ENCODE results near the gene EXOSC2. TPM values are rescaled to one million over a fixed set of nuclear protein-coding genes. Genes with fewer than 3 reads are reported as not detected.

EXOSC2 gene
- total RNA-seq, 1 donor from 2014 or later: 75.5 TPM

GRCh38 chr9:130743656-130744055 is 50.1 kb downstream of the EXOSC2 start:
- Histone ChIP-seq H3K4me3 (no peak overlapping the region), H3K4me2 (no peak overlapping the region), H3K4me1 (no peaks in the 10 kb centered on the region), H3K27me3 (no peaks in the 10 kb centered on the region), H3K27ac (no peak overlapping the region), H3K9ac (no peak overlapping the region), H2AFZ (replicated peaks) (no peak overlapping the region), H3K79me2 (ENCODE audit: low read depth) (peaks cover 42% of the 10 kb centered on the region), H3K9me3 (ENCODE audit: low read depth) (no peaks in the 10 kb centered on the region), H3K36me3 (no peaks in the 10 kb centered on the region), H3F3A (ENCODE audit: low read depth) (peaks cover 8% of the 10 kb centered on the region), H4K20me1 (ENCODE audit: low read depth) (peaks cover 21% of the 10 kb centered on the region)
- no peak for DNase-seq (ENCODE audit: low spot score)
- peaks cover 4% of the 10 kb centered on the region for H3K9me3 Mint-ChIP-seq
- TF ChIP-seq EZH2 (IDR thresholded peaks at IDR 0.05) (no peak), EZH2phosphoT487 (IDR thresholded peaks at IDR 0.05) (no peak), CTCF (IDR thresholded peaks at IDR 0.05) (no peak)
- peaks cover 21% of the 10 kb centered on the region for H3K4me1 Mint-ChIP-seq
- H3K27me3 Mint-ChIP-seq (ENCODE audit: insufficient read depth, low read depth): peaks cover 2% of the 10 kb centered on the region
- peak overlapping the region; percentile 54 for H3K27ac Mint-ChIP-seq
- H3K4me3 Mint-ChIP-seq: no peak overlapping the region
- peaks cover 11% of the 10 kb centered on the region for H3K36me3 Mint-ChIP-seq

GRCh38 chr9:130745210-130745800 is 51.7 kb downstream of the EXOSC2 start:
- H3K36me3 Mint-ChIP-seq: peaks cover 10% of the 10 kb centered on the region
- no peak overlapping the region for H3K9ac ChIP-seq
- H3K9me3 Mint-ChIP-seq: peaks cover 4% of the 10 kb centered on the region
- no peak overlapping the region for H2AFZ ChIP-seq (replicated peaks)
- no peaks in the 10 kb centered on the region for H3K4me1 ChIP-seq
- H3K36me3 ChIP-seq: no peaks in the 10 kb centered on the region
- no peaks in the 10 kb centered on the region for H3K9me3 ChIP-seq (ENCODE audit: low read depth)
- peak overlapping the region; percentile 40 for H3K27ac Mint-ChIP-seq
- H3K27ac ChIP-seq: no peak overlapping the region
- peaks cover 2% of the 10 kb centered on the region for H3K27me3 Mint-ChIP-seq (ENCODE audit: insufficient read depth, low read depth)
- H3K79me2 ChIP-seq (ENCODE audit: low read depth): peaks cover 45% of the 10 kb centered on the region
- no peak overlapping the region for H3K4me3 ChIP-seq
- H3K4me3 Mint-ChIP-seq: no peak overlapping the region
- DNase-seq (ENCODE audit: low spot score): no peak
- TF ChIP-seq CTCF (IDR thresholded peaks at IDR 0.05) (no peak), EZH2 (IDR thresholded peaks at IDR 0.05) (no peak), EZH2phosphoT487 (IDR thresholded peaks at IDR 0.05) (no peak)
- H4K20me1 ChIP-seq (ENCODE audit: low read depth): peaks cover 21% of the 10 kb centered on the region
- H3F3A ChIP-seq (ENCODE audit: low read depth): peaks cover 8% of the 10 kb centered on the region
- H3K27me3 ChIP-seq: no peaks in the 10 kb centered on the region
- H3K4me2 ChIP-seq: no peak overlapping the region
- H3K4me1 Mint-ChIP-seq: peaks cover 21% of the 10 kb centered on the region

GRCh38 chr9:130745829-130746228 is 52.2 kb downstream of the EXOSC2 start:
- Histone ChIP-seq H3K36me3 (no peaks in the 10 kb centered on the region), H3K27me3 (no peaks in the 10 kb centered on the region), H3K27ac (no peak overlapping the region), H3K79me2 (ENCODE audit: low read depth) (peaks cover 45% of the 10 kb centered on the region), H3K4me1 (no peaks in the 10 kb centered on the region), H2AFZ (replicated peaks) (no peak overlapping the region), H3K4me2 (no peak overlapping the region), H3K9ac (no peak overlapping the region), H4K20me1 (ENCODE audit: low read depth) (peaks cover 21% of the 10 kb centered on the region), H3K9me3 (ENCODE audit: low read depth) (no peaks in the 10 kb centered on the region), H3K4me3 (no peak overlapping the region), H3F3A (ENCODE audit: low read depth) (peaks cover 8% of the 10 kb centered on the region)
- peaks cover 2% of the 10 kb centered on the region for H3K27me3 Mint-ChIP-seq (ENCODE audit: insufficient read depth, low read depth)
- H3K36me3 Mint-ChIP-seq: peaks cover 5% of the 10 kb centered on the region
- H3K4me1 Mint-ChIP-seq: peaks cover 21% of the 10 kb centered on the region
- H3K9me3 Mint-ChIP-seq: peaks cover 2% of the 10 kb centered on the region
- H3K4me3 Mint-ChIP-seq: no peak overlapping the region
- no peak overlapping the region for H3K27ac Mint-ChIP-seq
- TF ChIP-seq EZH2 (IDR thresholded peaks at IDR 0.05) (no peak), CTCF (IDR thresholded peaks at IDR 0.05) (no peak), EZH2phosphoT487 (IDR thresholded peaks at IDR 0.05) (no peak)
- DNase-seq (ENCODE audit: low spot score): no peak
